Left ventricle myocardium inferior (tissue), 1 donor: ENCODE results near the gene FRMPD2. TPM values are rescaled to one million over a fixed set of nuclear protein-coding genes. Genes with fewer than 3 reads are reported as not detected.

Source experiments
- DNase-seq: peaks from one replicate; pipeline ENCODE4 v3.0.0-alpha.2; 2020
- H3K27ac ChIP-seq: fragments of 200-600 bp; replicated peaks from 2 replicates; pipeline ENCODE4 v1.8.0; 2021
- H3K27me3 ChIP-seq: fragments of 200-600 bp; 2 replicates; pipeline ENCODE4 v1.8.0; 2021; ENCODE audit warnings: low read depth
- H3K36me3 ChIP-seq: fragments of 200-600 bp; 2 replicates; pipeline ENCODE4 v1.8.0; 2021
- H3K4me1 ChIP-seq: fragments of 200-600 bp; 2 replicates; pipeline ENCODE4 v1.8.0; 2021
- H3K4me3 ChIP-seq: fragments of 200-600 bp; 2 replicates; pipeline ENCODE4 v1.8.0; 2021; ENCODE audit warnings: mild to moderate bottlenecking, moderate library complexity
- H3K9me3 ChIP-seq: fragments of 200-600 bp; replicated peaks from 2 replicates; pipeline ENCODE4 v1.8.0; 2021
- CTCF ChIP-seq: fragments of 200-600 bp; IDR thresholded peaks from 2 replicates; pipeline ENCODE4 v1.8.0; 2021; ENCODE audit warnings: antibody characterized with exemption, mild to moderate bottlenecking, borderline replicate concordance
- intact Hi-C: fragments of 100-400 bp; cut with micrococcal nuclease; formaldehyde crosslinking; loops from one replicate; pipeline ENCODE4 v1.11.0; 2022
- total RNA-seq: library from RNA; stranded (reverse); fragmentation: NEBNext Ultra II Directional; extraction: Animal tissue kit (Norgen Biotek cat#: 25700); gene quantifications from one replicate; pipeline ENCODE4 v1.2.1, GENCODE V29; 2021
- donor health status: DM: no; HTN: yes; CAD: no; lungs with severe emphysema.

The FRMPD2 gene
- total RNA-seq, 1 donor from 2014 or later: 0.38 TPM

- Histone ChIP-seq H3K27me3 (no peaks in the 10 kb centered on the region), H3K4me3 (no peak overlapping the region), H3K27ac (no peak overlapping the region), H3K36me3 (no peaks in the 10 kb centered on the region), H3K4me1 (peaks cover 17% of the 10 kb centered on the region), H3K9me3 (no peaks in the 10 kb centered on the region)
- no peak for TF ChIP-seq CTCF
- intact Hi-C loops: no loop called here
- DNase-seq: no peak
Measured at GRCh38 chr10:48302515-48303476, 28.3 kb upstream of the FRMPD2 start.

- no peak for TF ChIP-seq CTCF
- H3K36me3 ChIP-seq: no peaks in the 10 kb centered on the region
- H3K4me3 ChIP-seq: no peak overlapping the region
- H3K27ac ChIP-seq: no peak overlapping the region
- no peaks in the 10 kb centered on the region for H3K27me3 ChIP-seq
- intact Hi-C loops: no loop called here
- H3K9me3 ChIP-seq: no peaks in the 10 kb centered on the region
- H3K4me1 ChIP-seq: no peaks in the 10 kb centered on the region
- no peak for DNase-seq
Measured at GRCh38 chr10:48300556-48300955, 26.1 kb upstream of the FRMPD2 start.

- no peaks in the 10 kb centered on the region for H3K4me1 ChIP-seq
- intact Hi-C loops: no loop called here
Measured at GRCh38 chr10:48299692-48300091, 25.2 kb upstream of the FRMPD2 start.

GRCh38 chr10:48299066-48299465 lies 24.6 kb upstream of the FRMPD2 start:
- Histone ChIP-seq H3K27ac (no peak overlapping the region), H3K4me3 (no peak overlapping the region), H3K9me3 (no peaks in the 10 kb centered on the region), H3K4me1 (no peaks in the 10 kb centered on the region), H3K36me3 (no peaks in the 10 kb centered on the region), H3K27me3 (no peaks in the 10 kb centered on the region)
- TF ChIP-seq CTCF: no peak
- no peak for DNase-seq
- intact Hi-C loops: no loop called here

More at GRCh38 chr10:48299692-48300091, 25.2 kb upstream of the FRMPD2 start:
- DNase-seq: no peak
- H3K27me3 ChIP-seq: no peaks in the 10 kb centered on the region
- no peak overlapping the region for H3K4me3 ChIP-seq
- no peaks in the 10 kb centered on the region for H3K9me3 ChIP-seq
- no peak overlapping the region for H3K27ac ChIP-seq
- H3K36me3 ChIP-seq: no peaks in the 10 kb centered on the region
- no peak for TF ChIP-seq CTCF

GRCh38 chr10:48296576-48297098 lies 22.1 kb upstream of the FRMPD2 start:
- TF ChIP-seq CTCF: no peak
- no peaks in the 10 kb centered on the region for H3K36me3 ChIP-seq
- intact Hi-C loops: no loop called here

More at GRCh38 chr10:48296576-48297098, 22.1 kb upstream of the FRMPD2 start:
- no peak for DNase-seq
- Histone ChIP-seq H3K9me3 (peaks cover 5% of the 10 kb centered on the region), H3K4me1 (no peaks in the 10 kb centered on the region), H3K27ac (no peak overlapping the region), H3K27me3 (no peaks in the 10 kb centered on the region), H3K4me3 (no peak overlapping the region)
